HG03521 (cell line): Measurements from ENCODE around the gene INTS11.

Source experiments
- ATAC-seq: cut with Tn5 transposase; IDR thresholded peaks from one replicate; pipeline ENCODE4 v1.9.1; 2021; ENCODE audit warnings: mild to moderate bottlenecking, moderate library complexity; ENCODE audit not compliant: unreplicated experiment

The INTS11 gene

GRCh38 chr1:1345384-1345783 lies 20.9 kb upstream of the INTS11 start:
- ATAC-seq: no peak

- no peak for ATAC-seq
Observed at GRCh38 chr1:1344655-1345361, 20.3 kb upstream of the INTS11 start.

- no peak for ATAC-seq
Observed at GRCh38 chr1:1343811-1344421, 19.5 kb upstream of the INTS11 start.

- no peak for ATAC-seq
Observed at GRCh38 chr1:1342584-1343115, 18.2 kb upstream of the INTS11 start.

- no peak for ATAC-seq
Observed at GRCh38 chr1:1342061-1342562, 17.7 kb upstream of the INTS11 start.

- no peak for ATAC-seq
Observed at GRCh38 chr1:1341549-1342021, 17.1 kb upstream of the INTS11 start.

- ATAC-seq: no peak
Observed at GRCh38 chr1:1340791-1341548, 16.5 kb upstream of the INTS11 start.

GRCh38 chr1:1340185-1340584 lies 15.7 kb upstream of the INTS11 start:
- ATAC-seq: no peak

GRCh38 chr1:1338278-1338677 lies 13.8 kb upstream of the INTS11 start:
- ATAC-seq: no peak

GRCh38 chr1:1337793-1338147 lies 13.3 kb upstream of the INTS11 start:
- ATAC-seq: no peak

GRCh38 chr1:1336931-1337792 lies 12.7 kb upstream of the INTS11 start:
- no peak for ATAC-seq

- ATAC-seq: no peak
Observed at GRCh38 chr1:1336446-1336845, 12.0 kb upstream of the INTS11 start.

- no peak for ATAC-seq
Observed at GRCh38 chr1:1335792-1336248, 11.4 kb upstream of the INTS11 start.

GRCh38 chr1:1335283-1335682 lies 10.8 kb upstream of the INTS11 start:
- no peak for ATAC-seq

- ATAC-seq: no peak
Observed at GRCh38 chr1:1334835-1335234, 10.4 kb upstream of the INTS11 start.

GRCh38 chr1:1333551-1334241 lies 9.2 kb upstream of the INTS11 start:
- no peak for ATAC-seq

- ATAC-seq: no peak
Observed at GRCh38 chr1:1332774-1333480, 8.5 kb upstream of the INTS11 start.

- ATAC-seq: no peak
Observed at GRCh38 chr1:1332031-1332755, 7.7 kb upstream of the INTS11 start.
